Measurements from ENCODE around the gene DRC7. TPM values are rescaled to one million over a fixed set of nuclear protein-coding genes. Genes with fewer than 3 reads are reported as not detected.
"Not testable (repeated sequence)": the region's sequence is repeated elsewhere in the genome, so short reads cannot be mapped to it uniquely, and the experiment has no call there.

DRC7 gene
- total RNA-seq, 4 donors from 2014 or later = not detected

- H3K4me1 ChIP-seq = no peaks in the 10 kb centered on the region
- no peak overlapping the region for H3K4me3 ChIP-seq
- no peaks in the 10 kb centered on the region for H3K9me3 ChIP-seq
- no peak overlapping the region for H3K27ac ChIP-seq
- DNase-seq = no peak
- peaks cover 0 to 15% (median 0%) of the 10 kb centered on the region in 3 donors for H3K36me3 ChIP-seq
- H3K27me3 ChIP-seq = no peaks in the 10 kb centered on the region
- TF ChIP-seq POLR2A (IDR thresholded peaks at IDR 0.05) = no peak
- TF ChIP-seq, protein P1, sequence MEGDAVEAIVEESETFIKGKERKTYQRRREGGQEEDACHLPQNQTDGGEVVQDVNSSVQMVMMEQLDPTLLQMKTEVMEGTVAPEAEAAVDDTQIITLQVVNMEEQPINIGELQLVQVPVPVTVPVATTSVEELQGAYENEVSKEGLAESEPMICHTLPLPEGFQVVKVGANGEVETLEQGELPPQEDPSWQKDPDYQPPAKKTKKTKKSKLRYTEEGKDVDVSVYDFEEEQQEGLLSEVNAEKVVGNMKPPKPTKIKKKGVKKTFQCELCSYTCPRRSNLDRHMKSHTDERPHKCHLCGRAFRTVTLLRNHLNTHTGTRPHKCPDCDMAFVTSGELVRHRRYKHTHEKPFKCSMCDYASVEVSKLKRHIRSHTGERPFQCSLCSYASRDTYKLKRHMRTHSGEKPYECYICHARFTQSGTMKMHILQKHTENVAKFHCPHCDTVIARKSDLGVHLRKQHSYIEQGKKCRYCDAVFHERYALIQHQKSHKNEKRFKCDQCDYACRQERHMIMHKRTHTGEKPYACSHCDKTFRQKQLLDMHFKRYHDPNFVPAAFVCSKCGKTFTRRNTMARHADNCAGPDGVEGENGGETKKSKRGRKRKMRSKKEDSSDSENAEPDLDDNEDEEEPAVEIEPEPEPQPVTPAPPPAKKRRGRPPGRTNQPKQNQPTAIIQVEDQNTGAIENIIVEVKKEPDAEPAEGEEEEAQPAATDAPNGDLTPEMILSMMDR (IDR thresholded peaks at IDR 0.05) = no peak
Measured at GRCh38 chr16:57778658-57779057, 84.1 kb downstream of the DRC7 start.

DNA sequence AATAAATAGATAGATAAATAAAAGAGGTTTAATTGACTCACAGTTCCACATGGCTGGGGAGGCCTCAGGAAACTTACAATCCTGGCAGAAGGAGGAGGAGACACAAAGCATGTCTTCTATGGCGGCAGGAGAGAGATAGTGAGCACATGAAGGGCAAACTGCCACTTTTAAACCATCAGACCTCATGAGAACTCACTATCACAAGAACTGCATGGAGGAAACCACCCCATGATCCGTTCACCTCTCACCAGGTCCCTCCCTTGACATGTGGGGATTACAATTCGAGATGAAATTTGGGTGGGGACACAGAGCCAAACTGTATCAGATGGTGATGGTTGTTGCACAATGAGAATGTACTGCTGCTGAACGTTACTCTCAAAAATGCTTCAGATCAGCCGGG is 85.2 kb downstream of the DRC7 start:
- not testable (repeated sequence) for H3K9me3 ChIP-seq, H3K27ac ChIP-seq, H3K4me3 ChIP-seq, H3K27me3 ChIP-seq, DNase-seq, H3K4me1 ChIP-seq
- peaks cover 0 to 21% (median 0%) of the 10 kb centered on the region in 3 donors for H3K36me3 ChIP-seq

DNA sequence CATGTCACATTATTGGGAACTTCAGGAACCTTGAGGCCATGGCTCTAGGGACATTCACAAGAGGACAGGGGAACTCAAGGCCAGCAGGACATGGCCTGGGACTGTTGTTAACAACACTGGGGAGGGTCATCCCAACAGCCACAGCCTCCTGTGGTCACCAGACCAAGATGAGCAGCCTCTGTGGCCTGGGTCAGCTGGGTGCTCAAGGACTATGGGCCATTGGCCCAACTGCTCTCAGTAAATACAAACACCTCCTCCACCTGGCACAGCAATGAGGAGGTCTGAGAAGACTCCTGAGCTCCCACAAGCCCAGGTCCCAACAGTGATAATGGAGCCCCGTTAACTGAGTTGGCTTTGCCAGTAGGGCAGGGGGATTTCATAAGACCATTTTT is 86.7 kb downstream of the DRC7 start:
- H3K27me3 ChIP-seq = no peaks in the 10 kb centered on the region
- no peak overlapping the region for H3K4me3 ChIP-seq
- no peak for DNase-seq
- H3K27ac ChIP-seq = no peak overlapping the region
- no peaks in the 10 kb centered on the region for H3K4me1 ChIP-seq
- no peaks in the 10 kb centered on the region for H3K9me3 ChIP-seq
- H3K36me3 ChIP-seq = peaks cover 0 to 29% (median 0%) of the 10 kb centered on the region in 3 donors
- no peak for TF ChIP-seq POLR2A (IDR thresholded peaks at IDR 0.05)
- TF ChIP-seq, protein P1 (IDR thresholded peaks at IDR 0.05) = no peak

Small RNAs within 50 kb of the gene (small RNA-seq; reads per million reads assigned to genes)
- gene MIR6772 = 0 reads per million in 2 donors

Other genes starting within 250 kb of the DRC7 start
- gene CIAPIN1, start 247.4 kb upstream of the DRC7 start, total RNA-seq = 10 to 100 TPM; 37.7 to 65.5 (median 46.2) TPM
- gene COQ9, start 247.3 kb upstream of the DRC7 start, total RNA-seq = 100 to 1,000 TPM in 3 of 4 donors, 10 to 100 TPM in 1; 87.5 to 154 (median 122) TPM
- gene POLR2C, start 232.1 kb upstream of the DRC7 start, total RNA-seq = 100 to 1,000 TPM in 1 of 4 donors, 10 to 100 TPM in 3; 68.0 to 113 (median 84.8) TPM
- 100 to 1,000 TPM in 3 of 4 donors, 10 to 100 TPM in 1; 81.7 to 209 (median 189) TPM for gene DOK4, start 208.3 kb upstream of the DRC7 start, total RNA-seq
- 10 to 100 TPM in 1 of 4 donors, 1 to 10 TPM in 3; 1.7 to 10.7 (median 2.5) TPM for gene CCDC102A, start 158.2 kb upstream of the DRC7 start, total RNA-seq
- gene ADGRG5, start 152.2 kb upstream of the DRC7 start, total RNA-seq = 10 to 100 TPM in 1 of 4 donors, 1 to 10 TPM in 3; 3.0 to 30.5 (median 4.3) TPM
- 10 to 100 TPM; 12.8 to 50.3 (median 34.7) TPM for gene ADGRG1, start 66.2 kb upstream of the DRC7 start, total RNA-seq
- gene ADGRG3, start 26.5 kb upstream of the DRC7 start, total RNA-seq = 1 to 10 TPM in 3 of 4 donors, under 1 TPM in 1; 0.47 to 4.1 (median 1.9) TPM
- 10 to 100 TPM; 17.7 to 27.1 (median 21.7) TPM for gene KATNB1, start 41.0 kb downstream of the DRC7 start, total RNA-seq
- gene KIFC3, start 107.7 kb downstream of the DRC7 start, total RNA-seq = 100 to 1,000 TPM in 3 of 4 donors, 10 to 100 TPM in 1; 29.7 to 530 (median 272) TPM

All from Peyer's patch (tissue), 4 donors.